Measurements from ENCODE around the gene CACNA2D1.

The CACNA2D1 gene

DNA sequence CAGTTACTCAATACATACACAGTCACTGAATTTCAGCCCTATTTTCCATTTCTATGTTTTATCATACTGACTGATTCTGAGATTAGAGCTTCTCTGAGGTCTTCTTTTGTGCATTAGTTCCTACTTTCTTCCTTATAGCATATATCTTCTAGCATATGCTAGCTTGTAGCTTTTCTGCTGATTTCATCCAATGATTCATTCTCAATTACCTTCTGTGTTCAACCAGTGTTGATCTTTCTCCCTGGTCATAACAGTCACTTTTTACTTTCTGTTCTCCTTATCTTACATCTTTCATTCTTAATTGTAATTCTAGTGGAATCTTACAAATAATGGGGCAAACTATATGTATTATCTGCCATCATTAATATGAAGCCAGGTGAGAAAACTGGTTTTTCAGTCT is 514.2 kb downstream of the CACNA2D1 start:
- no peak for DNase-seq

DNA sequence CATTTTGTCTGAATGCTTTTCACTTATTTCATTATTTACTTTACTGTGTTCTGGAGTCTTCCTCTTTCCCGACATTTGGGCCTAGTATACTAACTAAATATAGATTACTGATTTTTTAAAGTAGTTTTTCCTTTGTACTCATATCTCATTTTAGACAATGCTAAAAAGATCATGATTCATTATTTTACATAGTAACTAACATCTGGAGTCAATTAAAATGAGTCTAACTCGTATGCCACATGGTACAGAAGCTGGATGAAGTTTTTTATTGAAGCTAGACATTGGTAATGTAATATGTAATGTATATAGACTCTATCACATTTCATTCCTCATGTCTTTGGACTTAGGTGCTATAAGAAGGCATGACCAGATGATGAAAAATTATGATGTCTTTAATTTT is 517.4 kb downstream of the CACNA2D1 start:
- no peak for DNase-seq

DNA sequence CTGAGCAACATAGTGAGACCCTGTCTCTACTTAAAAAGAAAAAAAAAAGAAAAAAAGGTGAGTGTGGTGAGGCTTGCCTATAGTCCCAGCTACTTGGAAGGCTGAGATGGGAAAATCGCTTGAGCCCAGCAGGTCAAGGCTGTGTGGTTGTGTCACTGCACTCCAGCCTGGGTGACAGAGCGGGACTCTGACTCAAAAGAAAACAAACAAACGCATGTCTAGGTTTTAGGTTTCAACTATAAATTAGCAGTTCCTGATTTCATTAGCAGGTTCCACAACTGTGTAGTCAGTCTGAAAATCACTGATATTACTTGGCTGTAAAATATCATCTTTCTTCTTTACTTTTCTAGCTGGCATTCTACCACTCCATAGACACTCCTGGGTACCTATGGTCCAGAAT is 518.0 kb downstream of the CACNA2D1 start:
- no peak for DNase-seq

- no peak for DNase-seq
These were observed 519.1 kb downstream of the CACNA2D1 start for GRCh38 chr7:81924494-81924893.

DNA sequence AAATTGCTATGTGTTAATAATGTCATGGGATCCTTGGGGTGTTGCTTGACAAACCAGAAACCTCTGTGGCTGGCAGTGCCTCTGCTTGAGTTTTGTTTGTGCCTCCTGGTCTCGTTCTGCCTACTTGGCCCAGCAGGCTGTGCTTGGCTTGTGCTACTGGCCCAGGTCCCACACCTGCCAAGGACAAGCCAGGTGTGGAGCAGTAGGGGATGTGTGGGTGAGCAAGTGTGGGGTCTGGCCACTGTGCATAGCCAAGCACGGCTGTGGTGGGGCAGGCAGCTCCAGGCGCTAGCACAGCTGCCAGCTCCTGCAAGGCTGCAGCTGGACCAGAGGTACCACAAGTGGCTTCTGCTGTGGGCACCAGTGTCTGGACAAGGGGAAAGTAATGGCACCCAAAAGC is 524.1 kb downstream of the CACNA2D1 start:
- no peak for DNase-seq

DNA sequence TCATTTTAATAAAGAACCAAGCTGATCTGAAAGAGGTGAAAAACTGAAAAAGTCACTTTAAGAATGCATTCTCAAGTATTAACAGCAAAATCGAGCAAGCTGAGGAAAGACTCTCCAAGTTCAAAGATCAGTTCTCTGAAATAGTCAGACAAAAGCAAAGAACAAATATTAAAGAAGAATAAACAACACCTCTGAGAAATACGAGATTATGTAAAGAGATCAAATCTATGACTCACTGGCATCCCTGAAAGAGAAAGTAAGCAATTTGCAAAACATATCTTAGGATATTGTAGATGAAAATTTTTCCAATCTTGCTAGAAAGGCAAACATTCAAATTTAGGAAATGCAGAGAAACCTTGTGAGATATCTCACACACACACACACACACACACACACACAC is 535.4 kb downstream of the CACNA2D1 start:
- DNase-seq: no peak

DNA sequence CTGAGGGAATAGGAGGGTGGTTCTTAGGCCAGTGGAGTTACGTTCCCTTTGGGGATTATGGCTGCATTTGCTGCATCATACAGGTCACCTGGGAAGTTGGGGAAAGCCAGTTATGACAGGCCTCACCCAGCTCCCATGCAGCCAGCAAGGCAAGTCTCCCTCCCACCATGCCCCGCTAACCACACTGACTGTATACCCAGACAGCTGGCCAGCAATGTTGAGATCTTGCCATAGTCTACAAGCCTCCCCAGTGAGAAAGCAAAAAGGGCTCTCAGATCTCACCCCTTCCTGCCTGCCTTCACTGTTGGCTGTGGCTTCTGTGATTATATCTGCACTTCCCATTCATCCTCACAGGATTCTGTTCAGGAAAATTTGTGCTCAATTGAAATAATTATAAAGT is 540.5 kb downstream of the CACNA2D1 start:
- DNase-seq: no peak

DNA sequence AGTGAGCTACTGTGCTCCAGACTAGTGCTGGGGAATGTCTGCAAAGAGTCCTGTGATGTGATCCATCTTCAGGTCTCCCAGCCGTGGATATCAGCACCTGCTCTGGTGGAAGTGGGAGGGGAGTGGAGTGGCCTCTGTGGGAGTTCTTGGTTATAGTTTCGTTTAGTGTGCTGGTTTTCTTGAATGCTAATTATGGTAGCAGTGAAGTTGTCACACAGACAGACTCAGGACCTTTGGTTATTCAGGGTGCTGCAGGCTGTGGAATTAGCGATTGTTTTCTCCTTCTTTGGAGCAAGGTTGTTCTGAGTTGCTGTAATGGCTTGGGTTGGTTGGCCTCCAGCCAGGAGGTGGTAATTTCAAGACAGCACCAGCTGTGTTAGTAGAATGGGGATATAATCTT is 541.0 kb downstream of the CACNA2D1 start:
- DNase-seq: no peak
